GM20431 (cell line): ENCODE data around the gene FOSB.
"Not testable (repeated sequence)": the region's sequence is repeated elsewhere in the genome, so short reads cannot be mapped to it uniquely, and the experiment has no call there.

Experiments used
- in situ Hi-C: fragments of 300-500 bp; cut with MseI, MboI; formaldehyde crosslinking; loops from one replicate; pipeline ENCODE4 v1.15.0; 2020; ENCODE audit warnings: low sequenced_read_pairs; ENCODE audit not compliant: unreplicated experiment

The FOSB gene

DNA sequence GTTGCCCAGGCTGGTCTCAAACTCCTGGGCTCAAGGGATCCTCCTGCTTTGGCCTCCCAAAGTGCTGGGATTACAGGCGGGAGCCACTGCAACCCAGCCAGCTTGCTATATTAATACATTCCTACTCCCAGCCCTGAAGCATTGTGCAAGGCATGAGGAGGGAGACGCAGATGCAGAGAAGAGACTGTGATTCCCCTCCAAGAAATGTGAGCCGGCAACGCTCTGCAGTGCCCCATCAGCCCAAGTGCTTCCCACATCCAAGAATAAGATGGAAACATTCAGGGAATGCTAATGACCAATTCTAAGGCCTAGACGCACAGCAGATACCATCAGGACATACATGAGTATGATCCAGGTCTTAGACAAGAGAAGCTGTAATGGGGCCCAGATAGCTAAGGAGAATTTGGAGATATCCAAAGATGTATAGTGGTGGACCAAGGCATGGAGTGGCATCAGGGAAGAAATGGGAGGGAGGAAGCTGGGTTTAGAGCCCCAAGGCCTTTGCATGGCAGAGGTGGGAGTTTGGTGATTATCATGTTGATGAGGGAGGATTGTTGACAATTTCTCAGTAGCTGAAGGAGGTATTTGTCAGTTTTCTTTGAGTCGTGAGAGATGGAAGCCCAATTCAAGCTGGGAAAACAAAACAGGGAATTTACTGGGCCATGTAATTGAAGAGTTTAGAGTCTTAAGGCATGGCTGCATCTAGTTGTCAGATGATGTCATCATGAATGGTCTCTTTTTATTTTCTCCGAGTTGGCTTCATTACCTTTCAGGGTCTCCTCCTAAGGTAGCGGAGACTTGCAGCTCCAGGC lies 33.3 kb downstream of the FOSB start:
- in situ Hi-C loops = no loop called here

DNA sequence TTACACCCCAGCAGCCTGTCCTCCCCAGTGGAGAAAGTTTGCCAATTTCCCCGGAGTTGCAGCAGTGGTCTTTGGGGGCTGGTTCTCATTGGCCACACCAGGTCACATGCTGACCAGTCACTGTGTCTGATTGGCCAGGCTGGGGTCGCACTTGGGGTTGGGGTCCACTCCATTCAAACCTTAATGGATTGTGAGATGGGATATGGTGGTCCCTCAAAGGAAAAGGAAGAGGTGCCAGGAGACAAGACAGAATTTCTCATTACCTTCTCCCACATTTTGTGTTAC lies 33.9 kb downstream of the FOSB start:
- in situ Hi-C loops = no loop called here

DNA sequence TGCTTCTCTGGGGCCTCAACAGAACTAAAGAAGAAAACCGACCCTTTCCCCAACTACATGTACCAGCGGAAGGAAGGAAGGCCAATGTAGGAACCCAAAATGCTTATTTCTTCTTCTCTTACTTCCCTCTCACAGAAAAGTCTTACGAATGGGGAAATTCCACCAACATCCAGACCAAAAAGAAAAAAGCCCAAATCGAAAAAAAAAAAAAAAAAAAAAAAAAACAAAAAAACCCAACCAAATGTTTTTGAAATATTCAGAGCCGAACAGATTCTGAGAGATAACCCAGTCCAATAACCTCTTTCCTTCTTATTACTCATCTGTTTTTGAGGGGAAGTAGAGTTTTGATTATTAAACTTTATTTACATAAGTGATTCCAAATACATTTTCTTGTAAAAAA lies 34.3 kb downstream of the FOSB start:
- in situ Hi-C loops = no loop called here

DNA sequence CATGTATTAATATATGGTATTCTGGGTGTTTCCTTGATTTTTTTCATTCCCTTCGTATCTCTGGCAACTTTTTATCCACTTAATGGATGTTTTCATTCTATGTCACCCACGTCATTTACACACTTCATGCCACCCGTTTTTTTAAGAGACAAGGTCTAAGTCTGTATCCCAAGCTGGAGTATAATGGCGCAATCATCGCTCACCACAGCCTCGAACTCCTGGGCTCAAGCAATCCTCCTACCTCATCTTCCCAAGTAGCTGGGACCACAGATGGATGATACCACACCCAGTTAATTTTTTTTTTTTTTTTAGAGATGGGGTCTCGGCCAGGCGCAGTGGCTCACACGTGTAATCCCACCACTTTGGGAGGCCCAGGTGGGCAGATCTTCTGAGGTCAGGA lies 36.1 kb downstream of the FOSB start:
- in situ Hi-C loops = no loop called here

DNA sequence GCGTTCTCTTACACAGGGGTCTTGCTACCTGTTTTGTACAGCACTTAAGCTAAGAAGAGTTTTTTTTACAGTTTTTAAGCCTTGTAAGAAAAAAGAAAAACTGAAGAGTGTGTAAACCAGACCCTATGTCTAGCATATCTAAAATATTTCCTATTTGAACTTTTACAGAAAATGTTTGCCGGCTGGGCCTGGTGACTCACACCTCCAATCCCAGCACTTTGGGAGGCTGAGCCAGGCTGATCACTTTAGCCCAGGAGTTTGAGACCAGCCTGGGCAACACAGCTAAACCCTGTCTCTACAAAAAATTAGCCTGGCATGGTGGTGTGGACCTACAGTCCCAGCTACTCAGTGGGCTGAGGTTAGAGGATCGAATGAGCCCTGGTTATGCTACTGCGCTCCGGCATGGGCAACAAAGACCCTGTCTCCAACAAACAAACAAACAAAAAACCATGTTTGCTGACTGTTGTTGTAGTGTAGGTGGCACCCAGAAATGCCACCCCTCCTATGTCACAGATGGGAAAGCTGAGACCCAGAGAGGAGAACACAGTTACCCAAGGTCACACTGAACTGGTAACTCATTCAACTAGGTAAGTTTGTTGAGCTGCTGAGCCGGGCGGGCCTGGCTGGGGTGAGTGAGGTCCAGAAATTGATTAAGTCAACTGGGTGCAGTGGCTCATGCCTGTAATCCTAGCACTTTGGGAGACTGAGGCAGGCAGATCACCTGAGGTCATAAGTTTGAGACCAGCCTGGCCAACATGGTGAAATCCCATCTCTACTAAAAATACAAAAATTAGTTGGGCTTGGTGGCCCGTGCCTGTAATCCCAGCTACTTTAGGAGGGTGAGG lies 37.6 kb downstream of the FOSB start:
- in situ Hi-C loops = no loop called here

DNA sequence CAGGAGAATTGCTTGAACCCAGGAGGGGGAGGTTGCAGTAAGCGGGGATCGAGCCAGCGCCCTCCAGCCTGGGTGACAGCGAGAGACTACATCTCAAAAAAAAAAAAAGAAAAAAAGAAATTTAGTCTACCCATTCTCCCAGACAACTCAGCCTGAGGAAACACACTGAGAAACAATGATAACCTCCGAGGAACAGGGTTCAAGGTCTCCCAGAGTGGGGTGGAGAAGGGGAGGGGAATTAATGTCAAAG lies 38.1 kb downstream of the FOSB start:
- in situ Hi-C loops = no loop called here

DNA sequence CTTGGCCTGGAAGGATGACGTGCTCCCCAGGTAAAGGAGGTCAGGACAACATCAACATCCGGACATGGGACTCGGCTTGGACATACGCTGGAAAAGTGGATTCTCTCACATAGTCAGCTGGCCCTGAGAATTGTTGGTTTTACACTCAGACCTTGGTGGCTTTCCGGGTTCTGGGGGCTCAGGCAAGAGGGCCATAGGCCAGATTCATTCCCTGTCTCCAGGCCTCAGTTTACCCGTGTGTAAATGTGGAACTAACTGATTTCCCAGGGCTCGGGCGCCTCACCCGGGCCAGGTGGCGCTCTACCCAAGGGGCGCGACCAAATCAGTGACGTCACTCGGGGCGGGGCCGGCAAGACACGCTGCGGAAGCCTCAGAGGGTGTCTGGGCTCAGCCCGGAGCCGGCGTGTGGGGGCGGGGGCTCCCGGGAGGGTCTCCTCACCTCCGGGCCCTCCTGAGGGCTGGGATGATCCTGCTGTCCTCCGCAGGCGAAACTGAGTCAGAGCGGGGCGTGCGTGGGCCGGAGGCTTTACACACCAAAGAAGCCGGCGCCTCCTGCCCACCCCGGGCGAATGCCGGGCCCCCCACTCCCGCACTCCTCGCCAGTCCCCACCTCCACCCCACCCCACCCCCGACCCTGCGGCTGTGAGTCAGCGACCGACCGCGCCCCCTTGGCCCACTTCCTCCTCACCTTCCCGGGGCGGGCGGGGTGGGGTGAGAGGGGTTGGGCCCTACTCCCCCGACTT lies 38.6 kb downstream of the FOSB start:
- in situ Hi-C loops = no loop called here

DNA sequence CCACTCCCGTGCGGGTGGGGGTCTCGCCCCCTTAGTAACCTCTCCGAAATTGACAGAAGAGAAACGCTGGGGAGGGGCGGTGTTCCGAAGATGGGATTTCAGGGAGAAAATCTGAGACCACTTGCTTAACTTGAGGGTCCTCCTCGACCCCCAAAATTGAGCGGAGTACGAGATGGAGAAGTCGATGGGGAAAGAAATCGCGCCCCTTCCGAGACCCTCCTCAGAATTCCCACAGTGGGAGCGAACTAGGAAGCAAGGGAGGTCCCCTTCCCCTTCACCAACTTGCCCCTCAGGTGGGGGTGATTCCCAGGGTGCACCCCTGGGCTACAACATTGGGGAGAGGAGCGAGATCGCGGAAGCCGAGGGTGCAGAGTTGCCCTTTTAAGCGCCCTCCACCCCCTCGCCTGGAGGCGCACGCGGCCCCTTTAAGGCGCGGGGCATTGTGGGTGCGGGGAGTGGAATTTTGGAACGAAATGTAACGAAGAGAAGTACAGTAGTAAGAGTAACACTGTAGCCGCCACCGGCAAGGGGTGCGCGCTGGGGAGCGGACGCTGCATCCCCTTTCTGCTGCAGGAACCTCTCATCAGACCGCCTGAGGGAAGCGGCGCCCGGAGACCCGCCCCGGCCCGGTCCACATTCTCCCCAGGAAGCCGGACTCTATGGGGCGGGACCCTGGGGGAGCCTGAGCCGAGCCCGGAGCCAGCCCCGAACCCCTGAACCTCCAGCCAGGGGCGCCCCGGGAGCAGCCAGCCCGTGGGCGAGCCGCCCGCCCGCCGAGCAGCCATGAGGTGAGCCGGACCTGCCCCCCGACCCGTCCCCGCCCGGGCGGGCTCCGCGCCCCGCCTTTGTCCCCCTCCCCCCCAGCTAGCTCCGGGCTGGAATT lies 39.4 kb downstream of the FOSB start, which contains the start of gene VASP:
Gene VASP, plus strand, starts transcription at position 491 of the 883 bp plus-strand sequence. Its CDS starts 293 bp downstream, at position 784.
- in situ Hi-C loops = no loop called here

DNA sequence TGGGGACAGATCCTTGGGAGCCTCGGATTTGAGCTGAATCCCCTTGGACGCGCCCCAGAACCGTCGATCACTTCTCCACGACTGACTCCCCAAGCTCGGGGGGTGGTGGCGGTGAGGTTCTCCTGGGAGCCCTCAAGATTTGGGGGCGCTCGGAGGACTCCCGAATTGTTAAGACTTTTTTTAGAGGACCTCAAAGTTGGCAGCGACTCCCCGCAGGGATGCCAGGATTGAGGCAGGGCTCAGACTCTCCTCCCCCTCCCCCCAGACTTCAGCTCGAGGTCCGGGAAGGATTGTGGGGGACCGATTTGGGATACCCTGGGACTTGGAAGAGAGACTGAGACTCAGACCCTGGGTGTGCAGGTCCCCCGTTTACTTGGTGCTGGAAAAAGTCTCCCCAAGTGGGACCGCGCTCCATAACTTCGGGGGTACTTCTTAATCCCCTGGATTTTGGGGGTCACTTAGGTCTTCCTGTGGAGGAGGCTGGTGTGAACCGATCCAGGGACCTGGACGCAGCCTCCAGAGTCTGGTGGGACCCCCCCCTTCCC lies 40.1 kb downstream of the FOSB start:
- in situ Hi-C loops = no loop called here

DNA sequence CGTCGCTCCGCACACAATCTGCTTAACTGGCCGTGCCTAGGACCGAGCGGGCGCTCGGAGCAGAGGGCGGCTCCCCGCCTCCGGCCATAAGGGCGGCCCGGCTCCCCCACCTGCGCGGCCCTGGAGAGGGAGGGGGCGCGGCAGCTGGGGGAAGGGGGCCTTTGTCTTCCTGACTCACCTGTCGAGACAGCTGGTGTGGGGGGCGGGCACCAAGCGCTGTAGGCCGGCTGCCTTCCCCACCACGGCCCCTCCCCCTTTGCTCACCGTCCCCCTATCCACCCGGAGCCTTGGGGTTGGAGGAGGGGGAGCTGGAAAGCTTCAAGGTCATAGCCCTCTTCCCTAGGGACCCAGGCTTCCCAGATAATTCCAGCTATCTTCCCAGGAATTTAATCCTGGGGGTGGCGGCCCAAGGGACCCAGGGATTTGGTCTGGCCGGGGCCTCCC lies 40.6 kb downstream of the FOSB start:
- in situ Hi-C loops = no loop called here

DNA sequence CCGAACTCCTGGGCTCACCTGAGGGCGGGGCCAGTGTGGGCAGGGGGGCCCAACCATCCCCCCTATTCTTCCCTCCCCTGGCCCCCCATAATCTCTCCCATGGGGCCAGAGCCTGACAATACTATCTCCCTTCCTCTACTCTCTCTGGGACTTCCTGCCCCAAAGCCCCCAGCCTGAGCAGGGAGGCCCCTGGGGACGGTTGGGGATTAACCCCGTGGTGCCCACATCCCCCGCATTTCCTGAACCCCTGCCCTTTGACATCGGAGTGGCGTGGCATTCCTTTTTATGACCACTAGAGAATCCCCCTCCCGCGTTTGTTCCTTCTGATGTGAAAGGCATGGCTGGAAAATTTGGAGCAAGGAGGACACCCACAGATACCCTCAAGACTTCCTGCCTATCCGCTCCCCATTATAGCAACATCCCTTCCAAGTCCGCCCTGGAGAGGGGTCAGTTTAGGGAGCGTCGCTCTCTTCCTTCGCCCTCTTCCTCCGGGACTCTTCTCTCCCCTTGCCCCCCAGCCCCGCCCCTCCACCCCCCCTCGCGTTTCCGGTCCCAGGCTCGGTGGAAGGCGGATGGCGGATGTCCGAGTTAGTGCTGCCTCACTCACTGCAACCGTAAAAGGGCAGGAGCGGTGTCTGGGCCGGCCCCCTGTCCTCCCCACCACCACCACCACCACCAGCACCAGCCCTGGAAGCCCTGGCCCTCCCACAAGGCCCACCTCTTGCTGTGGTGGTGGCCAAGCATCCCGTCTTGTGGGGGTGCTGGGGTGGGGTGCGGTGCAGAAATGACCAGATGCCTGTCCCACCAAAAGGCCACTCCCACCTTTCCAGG lies 41.3 kb downstream of the FOSB start:
- in situ Hi-C loops = no loop called here

DNA sequence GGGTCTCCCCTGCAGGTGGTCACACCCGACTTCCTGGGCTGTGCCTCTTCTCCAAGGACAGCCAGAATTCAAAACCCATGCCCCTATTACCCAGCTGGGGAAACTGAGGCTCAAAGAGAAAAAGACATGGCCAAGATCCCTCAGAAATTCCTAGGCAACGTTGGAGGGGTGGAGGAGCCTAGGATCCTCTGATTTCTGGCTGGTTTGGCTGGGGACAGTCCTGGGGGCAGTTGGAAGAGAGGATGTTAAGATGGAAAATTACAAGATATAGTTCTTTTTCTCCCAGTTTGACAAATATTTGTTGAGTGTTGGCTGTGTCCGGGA lies 41.9 kb downstream of the FOSB start:
- in situ Hi-C loops = no loop called here

DNA sequence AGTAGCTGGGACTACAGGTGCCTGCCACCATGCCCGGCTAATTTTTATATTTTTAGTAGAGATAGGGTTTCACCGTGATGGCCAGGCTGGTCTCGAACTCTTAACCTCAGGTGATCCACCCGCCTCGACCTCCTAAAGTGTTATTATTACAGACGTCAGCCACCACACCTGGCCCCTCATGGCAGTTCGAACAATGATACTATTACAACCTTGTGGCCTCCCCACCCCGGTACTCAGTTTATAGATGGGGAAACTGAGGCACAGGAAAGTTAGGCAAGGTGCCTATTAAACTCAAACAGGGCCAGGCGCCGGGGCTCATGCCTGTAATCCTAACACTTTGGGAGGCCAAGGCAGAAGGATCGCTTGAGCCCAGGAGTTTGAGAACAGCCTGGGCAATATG lies 42.6 kb downstream of the FOSB start:
- in situ Hi-C loops = not testable (repeated sequence)

DNA sequence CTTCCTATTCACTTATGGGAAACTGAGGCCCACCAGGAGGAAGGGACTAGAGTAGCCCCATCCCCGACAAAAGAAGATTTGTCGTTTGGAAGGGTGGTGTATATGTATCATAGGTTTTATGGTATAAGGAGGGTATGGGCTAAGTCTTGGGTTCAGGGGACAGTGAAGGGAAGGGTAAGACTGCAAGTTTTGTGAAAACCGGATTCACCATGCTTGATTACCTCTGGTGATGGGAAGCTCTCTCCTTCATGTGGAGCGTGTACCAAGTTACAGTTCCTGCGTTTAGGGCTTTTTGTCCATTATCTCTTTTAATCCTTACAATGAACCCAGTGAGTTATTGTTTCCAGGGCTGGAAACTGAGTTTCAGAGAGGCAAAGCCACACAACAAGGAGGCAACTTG lies 43.3 kb downstream of the FOSB start:
- in situ Hi-C loops = no loop called here

DNA sequence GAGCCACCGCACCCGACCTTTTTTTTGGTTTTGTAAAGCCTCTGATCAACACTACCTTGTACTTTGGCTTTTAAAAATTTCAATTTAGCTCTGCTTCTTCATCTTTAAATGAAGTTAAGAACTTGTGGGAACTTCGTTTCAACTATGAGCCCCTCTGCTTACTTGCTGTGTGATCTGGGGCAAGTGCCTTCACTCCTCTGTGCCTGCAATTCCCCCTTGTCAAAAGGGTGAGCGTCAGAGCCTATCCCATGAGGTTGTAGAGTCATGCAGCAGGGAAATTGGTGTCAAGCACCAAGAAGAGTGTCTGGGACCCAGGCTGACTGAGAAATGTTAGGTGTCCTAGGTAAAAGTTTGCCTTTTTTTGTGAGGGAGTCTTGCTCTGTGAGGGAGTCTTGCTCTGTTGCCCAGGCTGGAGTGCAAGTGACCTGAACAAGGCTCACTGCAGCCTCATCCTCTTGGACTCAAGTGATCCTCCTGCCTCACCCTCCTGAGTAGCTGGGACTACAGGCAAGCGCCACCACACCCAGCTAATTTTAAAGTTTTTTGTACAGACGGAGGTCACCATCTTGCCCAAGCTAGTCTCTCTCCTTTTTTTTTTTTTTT lies 45.2 kb downstream of the FOSB start:
- in situ Hi-C loops = no loop called here

DNA sequence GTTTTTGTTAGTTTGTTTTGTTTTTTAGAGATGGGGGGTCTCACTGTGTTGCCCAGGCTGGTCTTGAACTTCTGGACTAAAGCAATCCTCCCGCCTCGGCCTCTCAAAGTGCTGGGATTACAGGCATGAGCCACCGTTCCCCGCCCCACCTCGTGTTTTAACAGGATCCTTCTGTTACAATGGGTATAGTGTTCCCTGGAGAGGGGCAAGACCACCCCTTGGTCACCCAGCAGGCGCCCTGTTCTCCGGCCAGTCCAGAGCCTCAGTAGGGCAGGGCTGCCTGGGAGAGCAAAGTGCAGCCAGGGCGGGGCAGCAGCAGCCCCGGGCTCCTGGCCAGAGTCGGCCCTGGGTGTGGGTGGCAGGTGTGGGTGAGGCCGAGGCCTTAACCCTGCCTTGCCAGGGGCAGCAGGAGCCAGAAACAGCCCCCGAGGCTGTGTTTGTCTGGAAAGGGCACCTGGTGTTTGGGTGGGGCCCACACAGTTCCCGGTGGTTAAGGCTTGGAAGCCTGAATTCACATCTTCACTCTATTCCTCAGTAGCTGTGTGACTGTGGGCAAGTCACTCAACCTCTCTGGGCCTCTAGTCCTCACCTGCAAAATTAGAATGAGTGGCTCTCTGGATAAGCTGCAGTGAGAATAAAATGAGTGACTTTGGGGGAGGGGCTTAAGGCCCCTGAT lies 46.7 kb downstream of the FOSB start:
- in situ Hi-C loops = no loop called here

DNA sequence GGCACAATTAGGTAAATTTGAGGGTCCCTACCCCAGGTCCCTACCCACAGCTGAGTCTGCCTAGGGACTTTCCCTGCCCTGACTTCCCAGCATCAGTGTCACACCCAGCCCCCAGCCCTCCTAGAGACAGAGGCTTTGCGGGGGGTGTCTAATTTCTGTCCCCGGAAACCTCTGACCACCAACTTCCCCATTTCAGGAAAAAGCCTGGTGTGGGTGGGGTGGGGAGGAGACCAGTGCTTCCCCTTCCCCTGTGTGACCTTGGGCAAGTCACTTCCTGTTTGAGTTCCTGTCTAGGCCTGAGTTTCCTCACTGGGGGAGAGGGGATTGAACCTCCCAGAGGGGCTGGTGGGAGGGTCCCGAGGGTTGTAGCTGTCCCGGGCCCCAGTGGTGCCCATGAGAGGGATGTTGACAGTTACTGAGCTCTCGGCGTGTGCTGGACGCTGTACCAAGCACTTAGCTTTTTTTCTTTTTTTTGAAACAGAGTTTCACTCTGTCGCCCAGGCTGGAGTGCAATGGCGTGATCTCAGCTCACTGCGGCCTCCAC lies 47.4 kb downstream of the FOSB start:
- in situ Hi-C loops = no loop called here

DNA sequence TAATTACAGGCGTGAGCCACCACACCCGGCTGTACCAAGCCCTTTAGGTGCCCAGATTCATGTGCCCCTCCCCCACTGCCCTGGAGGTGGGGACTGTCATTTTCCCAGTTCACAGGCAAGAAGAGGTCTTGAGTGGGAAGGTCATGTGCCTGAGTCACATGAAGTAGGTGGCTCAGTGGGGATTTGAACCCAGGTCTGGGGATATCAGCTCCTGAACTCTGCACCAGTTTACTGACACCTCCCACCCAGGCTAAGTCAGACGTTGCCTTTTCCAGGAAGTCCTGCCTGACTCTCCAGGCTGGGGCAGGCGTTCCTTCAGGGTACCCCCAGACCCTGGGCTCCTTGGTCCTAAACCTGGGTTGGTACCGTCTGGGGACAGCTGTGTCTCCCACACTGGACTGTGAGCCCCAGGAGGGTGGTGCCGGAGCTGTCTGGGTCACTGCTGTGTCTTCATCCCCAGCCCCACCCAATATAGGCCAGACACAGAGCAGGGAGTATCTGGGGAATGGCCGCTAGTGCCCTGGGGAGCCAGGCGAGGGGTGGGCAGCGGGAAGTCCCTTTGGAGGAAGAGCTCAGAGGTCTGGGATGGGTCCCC lies 48.1 kb downstream of the FOSB start:
- in situ Hi-C loops = no loop called here
